Hematopoietic multipotent progenitor cell treated with erythropoietin and hydrocortisone succinate and interleukin-3 and kit ligand, for 8 days (in vitro differentiated cells): ENCODE results near the gene GRK5.

Experiments used
- DNase-seq: peaks from one replicate; pipeline ENCODE4 v3.0.0-alpha.2; 2015

The GRK5 gene

DNA sequence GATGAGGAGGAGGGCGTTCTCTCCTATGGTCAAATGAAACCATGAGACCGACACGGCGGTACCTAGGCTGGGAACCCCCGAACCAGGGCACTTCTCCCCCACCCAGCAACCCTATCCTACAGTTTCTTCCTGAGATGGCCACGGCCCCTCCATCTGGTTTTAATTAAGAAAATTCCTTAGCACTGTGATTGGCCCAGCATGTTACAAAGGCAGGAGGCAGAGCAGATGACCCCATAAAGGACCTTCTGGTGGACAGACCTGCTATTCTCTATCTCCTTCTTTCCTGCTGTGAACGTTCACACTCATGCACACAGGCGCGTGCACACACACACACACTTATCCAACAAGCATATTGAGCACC, 205.7 kb downstream of the GRK5 start:
- no peak for DNase-seq

DNA sequence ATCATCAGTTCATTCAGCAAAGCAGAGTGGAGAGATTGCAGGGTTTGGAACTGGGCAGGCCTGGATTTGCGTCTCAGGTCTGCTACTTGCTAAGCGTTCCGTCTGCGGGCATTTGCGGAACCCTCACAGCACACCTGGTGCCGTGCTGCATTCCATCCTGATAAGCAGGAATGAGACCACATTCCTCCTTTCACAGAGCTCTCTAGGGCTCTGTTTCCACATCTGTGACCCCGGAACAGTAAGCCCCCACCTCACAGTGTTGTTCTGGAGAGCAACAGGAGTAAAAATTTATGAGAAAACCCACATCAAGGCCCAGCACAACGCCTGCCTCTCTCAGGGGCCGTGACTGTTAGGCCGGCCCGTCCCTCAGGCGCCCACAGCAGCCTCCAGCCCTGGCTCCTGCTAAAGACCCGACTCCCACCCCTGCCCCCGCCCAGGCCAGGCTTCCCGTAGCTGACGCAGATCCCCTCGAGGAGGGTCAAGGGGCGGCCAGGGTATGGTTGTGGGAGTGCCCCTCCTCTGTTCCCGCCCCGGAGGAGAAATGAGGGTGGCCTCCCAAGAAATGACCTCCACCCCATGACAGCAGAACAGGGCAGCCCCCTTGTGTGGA, 206.2 kb downstream of the GRK5 start:
- no peak for DNase-seq

DNA sequence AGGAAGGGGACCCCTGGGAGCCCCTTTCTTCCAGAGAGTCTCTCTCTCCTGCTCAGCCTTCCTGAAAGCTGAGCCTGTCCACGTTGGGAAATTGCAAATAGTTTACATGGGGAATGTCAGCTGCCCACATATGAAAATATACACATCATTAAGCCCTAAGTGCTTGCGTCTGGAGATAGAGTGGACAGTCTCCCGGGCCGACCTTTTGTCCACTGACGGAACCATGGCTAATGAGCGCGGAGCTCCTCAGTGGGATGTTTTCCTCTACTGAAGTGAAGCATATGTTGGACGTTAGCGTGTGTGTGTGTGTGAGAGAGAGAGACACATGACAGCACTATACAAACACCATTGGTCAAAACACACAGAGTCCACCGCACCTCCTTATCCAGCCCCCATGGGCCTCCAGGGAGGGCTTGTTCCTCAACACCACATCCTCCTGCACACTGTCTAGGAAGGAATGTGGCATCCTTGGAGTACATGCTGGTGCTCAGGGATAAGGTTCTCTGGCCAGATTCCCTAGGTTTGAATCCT, 206.8 kb downstream of the GRK5 start:
- DNase-seq: no peak

DNA sequence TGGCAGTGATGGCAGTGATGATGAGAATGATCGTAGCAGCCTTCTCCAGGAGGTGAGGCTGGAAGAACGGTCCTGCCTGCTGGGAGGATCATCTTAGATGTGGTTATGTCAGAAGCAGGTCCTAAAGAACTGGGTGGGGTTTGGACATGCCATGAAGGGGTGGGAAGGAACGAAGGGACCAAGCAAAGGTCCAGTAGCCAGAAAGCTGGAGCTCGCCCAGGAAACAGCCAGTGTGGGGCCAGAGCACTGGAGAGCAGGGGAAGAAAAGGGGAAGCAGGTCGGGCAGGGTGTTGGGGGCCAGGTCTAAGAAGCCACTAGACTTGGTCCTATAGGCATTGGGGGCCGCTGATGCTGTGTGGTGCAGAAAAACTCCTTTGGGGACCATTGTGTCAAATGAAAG, 207.8 kb downstream of the GRK5 start:
- no peak for DNase-seq

DNA sequence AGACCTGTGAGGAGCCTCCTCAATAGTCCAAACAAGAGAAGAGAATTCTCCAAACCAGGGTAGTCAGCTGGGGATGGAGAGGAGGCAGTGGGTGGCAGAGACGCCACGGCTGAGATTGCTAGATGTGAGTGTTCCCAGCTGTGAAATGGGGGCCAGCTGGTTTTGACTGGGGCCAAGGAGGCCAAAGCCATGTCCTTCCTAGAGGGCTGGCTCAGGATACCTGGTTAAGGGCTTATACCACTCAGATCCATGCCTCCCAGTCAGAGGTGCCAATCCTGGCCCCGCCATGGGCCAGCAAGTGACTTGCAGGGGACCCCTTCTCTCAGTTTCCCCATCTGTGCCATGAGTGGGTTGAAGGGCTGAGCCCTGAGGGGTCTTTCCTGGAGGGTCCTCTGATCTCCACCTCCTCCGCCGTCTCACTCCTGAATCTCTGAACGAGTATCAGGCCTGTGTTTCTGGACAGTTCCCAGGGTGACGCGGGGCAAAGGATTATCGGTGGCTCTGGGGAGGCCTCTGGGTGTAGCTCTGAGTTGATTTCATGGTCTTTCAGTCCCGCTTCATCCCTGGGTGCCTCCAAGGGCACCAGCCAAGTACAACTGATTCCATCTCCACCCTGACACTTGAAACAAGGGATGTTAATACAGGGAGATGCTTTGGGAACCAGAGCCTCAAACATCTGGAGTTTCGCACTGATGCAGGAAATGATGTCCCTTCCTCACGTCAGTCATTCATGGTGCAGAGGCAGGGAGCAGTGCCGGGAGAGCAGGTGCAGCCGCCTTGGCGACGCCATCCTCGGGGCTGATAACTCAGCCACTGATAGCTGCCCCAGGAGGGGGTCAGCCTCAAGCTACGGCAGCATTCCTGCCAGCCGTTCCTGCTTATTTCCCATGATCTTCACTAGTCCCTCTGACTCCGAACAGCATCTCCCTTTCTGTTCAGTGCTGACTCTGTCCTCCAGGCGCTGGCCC, 208.4 kb downstream of the GRK5 start:
- no peak for DNase-seq

DNA sequence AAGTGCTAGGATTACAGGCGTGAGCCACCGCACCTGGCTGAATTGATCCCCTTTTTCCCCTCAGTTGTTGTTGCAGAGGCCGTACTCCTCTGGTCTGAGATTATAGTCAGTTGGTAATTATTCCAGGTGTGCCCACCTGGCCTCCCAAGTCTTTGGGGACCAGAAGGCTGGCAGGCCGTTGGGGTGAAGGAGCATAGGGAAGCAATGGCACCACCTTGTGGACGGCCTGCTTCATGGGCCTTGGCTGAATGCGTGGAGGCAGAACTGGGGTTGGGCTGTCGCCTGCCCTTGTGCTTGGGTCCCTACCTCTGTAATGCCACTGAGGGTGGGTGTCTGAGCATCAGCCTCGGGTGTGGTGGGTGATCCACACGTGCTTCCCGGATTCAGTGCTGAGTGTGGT, 209.5 kb downstream of the GRK5 start:
- peak; percentile 63 for DNase-seq

DNA sequence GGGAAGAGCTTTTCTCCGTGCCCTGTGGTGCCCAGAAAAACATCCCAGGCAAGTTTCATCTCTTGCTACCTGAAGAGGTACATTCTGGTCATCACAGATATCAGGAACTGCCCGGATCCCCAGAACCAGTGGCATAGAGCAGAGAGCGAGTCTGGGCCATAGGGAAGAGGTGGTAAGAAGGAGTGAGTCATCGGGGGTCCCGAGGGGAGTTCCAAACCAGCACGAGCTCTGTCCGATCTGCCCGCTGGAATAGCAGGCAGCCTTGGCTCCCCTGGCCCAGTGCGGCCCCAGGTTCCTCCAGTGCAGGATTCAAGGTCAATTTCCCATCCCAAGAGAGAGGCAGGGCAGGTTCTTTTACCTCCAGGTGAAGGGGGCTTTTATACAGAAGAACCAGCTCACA, 210.5 kb downstream of the GRK5 start:
- no peak for DNase-seq

DNA sequence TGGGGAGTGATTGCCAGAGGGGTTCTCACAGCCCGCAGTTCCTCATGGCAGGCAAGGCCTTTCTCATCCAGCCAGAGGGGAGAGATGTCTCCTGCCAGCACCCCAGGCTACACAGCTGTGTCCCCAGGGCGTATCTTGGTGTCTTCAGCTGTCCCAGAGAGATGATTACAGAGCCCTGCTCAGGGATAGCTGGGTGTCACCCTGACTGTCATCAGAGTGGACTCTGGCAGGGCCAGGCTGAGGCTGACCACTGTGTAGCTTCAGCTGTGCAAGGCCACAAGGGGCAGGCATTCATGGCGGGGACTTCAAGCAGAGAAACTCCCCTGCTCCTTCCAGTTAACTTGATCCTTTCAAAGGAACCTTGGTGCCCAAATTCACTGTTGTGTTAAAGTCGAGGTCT, 211.0 kb downstream of the GRK5 start:
- DNase-seq: no peak

DNA sequence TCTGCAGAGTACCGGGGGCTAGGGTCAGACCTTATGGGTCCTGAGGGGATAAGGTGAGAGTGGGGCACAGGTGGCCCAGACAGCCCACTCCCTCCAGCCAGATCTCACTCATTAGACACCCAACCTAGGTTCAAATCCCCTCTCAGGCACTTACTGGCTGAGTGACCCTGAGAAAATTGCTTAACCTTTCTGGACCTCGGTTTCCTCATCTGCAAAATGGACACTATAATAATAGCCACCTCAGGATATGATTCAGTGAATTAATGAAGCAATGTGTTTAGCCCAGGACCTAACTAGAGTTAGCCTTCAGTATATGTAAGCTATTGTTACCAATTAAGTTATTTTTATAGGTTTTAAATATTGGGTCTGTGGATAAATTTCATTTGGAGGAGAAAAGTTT, 212.6 kb downstream of the GRK5 start:
- no peak for DNase-seq

DNA sequence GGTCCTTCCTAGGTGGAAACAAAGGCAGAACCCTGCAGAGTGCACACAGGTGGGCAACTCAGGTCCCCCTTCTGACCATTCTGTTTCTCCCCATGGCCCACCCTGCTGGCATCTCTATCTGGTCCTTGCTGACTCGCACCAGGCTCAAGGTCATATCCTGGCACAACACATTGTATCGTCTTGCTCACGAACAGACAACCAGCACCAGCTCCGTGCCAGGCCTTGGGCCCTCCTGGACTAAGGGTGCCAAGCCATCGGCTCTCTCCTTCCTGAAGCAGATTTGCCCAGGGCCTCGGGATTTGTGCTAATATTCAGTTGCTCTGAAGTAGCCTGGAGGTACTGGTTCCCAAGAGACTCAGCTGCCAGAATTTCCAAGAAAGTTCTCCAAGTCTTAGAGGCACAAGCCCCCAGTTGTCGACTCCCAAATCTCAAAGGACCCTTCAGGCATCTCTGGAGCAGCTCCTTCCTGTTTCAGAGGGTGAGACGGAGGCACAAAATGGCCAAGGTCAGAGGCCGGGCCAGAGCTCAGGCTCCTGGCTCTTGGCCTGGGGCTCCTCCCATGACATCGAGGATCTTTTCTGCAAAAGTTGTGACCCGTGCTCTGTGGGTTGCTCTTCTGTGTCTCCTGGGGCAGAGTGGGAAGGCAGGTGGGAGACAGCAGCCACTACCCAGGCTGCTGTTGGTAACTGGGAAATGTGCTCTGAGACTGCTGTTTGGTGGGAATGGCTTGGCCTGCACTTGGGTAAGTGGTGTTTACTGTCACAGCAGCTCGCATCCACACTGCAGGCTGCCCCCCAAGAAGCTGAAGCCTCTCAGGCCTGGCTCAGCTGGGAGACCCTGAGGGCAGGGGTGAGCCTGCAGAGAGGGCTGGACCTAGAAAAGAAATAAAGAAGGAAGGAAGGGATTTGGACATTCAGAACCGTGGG, 213.8 kb downstream of the GRK5 start:
- DNase-seq: no peak

DNA sequence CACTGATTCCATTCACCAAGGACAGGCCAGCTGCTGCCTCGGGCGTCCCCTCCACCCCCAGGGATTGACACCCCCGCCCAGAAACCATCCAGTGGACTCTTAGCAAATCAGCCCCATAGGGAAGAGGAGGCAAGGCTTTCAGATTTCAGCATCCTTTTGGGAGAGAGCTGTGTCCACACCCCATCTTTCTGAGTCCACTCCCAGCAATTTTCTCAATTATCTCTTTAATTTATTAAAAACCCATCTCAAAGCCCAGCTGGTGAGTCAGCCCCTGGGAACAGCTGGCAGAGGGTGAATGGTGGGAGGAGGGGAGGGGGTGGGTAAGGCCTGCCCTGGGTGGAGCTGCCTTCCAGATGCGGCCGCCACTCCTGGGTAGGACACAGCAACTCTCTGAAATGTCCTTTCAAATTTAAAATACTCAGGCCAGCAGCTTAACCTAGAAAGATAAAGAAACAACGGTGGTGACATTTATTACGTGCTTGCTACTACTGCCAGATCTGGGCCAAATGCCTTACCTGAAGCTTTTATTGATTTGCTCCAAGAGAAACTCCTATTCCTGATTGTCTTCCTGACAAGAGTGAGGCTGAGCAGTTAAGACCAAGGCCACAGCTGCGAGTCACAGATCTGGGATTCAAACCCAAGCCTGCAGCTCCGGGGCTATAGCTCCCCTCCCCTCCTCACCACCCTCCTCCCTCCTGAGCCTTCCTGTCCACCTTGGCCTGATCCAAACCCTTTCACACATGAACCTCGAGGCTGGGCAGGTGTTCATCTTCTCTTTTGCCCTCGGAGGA, 214.7 kb downstream of the GRK5 start:
- DNase-seq: no peak

DNA sequence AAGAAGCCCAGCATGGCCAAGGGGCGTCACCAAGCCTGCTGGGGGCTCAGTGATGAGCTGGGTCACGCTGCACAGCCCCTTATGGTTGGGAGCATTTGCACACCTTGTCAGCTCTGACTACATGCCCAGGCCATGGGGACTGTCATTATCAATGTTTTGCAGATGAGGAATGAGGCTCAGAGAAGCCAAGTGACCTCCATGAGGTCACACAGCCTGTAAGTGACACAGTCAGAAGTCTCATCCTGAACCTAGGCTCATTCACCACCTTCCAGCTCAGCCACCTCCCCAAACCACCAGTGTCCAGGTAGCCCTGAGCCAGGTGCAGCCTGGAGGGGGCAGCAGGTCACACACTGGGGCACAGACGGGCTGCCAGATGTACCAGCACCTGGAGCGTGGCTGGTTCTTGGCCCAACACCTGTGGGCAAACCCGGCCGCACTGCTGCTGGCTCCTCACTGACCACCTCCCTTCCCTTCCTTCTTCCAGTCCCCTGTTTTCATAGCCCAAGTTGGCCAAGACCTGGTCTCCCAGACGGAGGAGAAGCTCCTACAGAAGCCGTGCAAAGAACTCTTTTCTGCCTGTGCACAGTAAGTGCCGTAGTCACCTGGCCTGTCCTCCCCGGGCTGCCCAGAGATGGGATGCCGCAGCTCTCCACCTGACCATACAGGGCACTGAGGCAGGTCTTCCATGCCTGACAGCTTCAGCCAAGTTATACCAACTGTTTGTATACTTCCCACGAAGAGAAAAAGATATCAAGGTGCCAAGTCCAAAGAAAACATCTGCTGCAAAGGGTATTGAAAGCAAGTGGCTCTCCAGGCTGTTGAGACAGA, 215.5 kb downstream of the GRK5 start:
- DNase-seq: no peak

DNA sequence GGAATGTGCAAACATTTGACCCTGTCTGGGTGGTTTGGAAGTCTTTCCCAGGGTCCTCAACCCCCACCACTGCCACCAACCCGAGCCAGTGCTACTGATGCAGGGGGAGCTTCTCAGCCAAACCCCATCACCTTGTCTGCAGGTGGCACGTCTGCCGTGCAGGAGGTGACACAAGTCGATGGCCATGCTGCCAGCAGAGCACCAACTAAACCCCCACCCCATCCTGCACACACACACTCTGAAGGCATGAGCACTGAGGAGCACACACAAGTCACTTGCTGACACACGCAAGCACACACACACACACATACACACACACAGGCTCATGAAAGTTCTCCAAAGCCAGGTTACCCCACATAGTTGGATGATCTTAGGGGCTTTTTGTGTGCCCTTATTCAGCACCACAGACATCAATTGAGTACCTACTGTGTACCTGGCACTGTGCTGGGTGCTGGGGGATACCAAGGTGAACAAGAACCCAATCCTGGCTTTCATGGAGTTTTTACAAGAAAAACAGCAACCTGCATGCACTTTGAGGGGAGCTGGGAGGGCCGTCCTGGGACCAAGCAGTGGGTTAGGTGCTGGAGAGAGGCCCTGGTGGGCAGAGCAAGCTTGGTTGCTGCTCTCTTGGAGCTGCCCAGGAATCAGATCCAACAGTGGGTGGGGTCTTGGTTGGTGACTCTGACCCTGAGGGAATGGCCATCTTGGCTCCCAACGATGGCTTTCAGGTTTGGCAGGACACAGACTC, 216.3 kb downstream of the GRK5 start:
- DNase-seq: no peak

DNA sequence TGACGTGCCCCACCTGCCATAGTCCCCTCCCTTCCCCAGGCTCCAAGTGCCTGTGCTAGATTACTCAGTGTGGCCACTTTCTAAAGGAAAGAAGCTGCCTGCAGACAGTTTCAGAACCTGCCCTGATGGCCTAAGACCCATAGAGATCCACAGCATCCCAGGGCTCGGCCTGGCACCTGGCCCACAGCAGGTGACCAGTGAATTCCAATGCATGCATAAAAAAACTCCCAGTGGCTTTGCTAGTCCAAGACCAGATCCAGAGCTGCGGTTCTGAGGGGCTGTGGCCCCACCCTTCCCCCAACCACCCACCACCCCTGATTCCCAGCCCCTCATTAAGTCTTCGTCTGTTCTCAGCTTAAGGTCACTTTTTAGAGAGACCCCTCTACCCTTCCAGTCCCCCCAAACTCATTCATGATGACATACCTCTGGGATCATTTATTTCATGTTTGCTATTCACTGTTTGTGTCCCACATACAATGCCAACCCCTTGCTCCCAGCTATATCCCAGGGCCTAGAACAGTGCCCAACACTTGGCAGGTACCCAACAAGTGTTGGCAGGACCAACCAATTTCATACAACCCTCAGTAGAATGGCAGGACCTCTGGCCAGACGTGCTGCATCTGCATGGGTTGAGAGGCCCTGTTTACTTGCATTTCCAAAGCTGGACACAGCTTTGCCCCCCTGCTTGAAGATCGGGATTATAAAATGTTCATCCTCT, 217.0 kb downstream of the GRK5 start:
- DNase-seq: no peak

DNA sequence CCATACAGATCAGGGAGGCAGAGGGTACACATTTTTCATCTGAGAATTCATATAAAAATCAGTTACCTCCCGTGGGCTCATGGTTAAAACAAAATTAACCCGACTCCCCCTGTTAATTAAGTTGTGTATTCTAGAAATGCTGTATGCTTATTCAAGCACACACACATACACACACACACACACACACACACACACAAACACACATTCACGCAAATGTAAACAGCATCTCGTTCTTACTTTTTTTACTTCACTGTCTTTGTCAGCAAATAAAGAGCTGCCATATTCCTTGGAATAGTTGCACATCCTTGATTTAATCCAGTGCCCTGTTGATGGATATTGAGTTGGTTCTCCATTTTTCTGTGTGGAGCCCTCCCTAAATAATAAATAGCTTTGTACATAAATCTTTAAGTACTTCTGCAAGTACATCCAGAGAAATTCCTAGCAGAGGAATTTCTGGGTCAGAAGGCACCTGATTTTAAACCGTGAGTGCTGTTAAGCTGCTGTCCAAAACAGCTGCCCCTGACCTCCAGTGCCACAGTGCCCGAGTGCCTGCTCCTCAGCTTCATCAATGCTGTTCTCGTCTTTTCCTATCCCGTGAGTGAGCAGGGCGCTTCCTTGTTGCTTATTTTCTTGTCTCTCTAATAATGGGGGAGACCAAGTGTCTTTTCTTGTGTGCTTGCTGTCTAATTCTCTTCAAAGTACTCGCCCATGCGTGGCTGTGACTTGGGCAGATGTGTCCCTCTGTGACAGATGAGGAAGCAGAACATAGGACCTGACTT, 217.9 kb downstream of the GRK5 start:
- DNase-seq: no peak

DNA sequence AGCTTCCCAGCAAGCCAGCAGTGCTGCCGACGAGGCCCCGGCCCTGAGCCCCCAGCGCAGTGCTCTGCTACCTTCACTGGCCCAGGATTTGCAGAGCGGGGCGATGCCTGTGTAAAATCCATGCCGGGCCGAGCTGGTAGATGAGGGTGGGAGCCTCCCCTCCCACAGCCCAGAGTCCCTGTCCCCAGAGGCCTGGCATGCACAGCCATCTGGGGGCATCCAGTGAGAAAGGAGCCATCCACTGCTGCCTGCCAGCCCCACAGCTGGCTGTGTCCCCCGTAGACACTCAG, 218.5 kb downstream of the GRK5 start:
- no peak for DNase-seq

DNA sequence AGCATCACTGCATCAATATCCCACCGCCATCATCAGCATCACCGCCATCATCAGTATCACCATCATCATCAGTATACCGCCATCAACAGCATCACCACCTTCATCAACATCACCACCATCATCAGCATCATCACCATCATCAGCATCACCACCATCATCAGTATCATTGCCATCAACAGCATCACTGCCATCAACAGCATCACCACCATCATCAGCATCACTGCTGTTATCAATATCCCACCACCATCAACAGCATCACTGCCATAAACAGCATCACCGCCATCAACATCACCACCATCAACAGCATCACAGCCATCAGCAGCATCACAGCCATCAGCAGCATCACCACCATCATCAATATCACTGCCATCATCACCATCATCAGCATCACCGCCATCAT, 219.3 kb downstream of the GRK5 start:
- no peak for DNase-seq

DNA sequence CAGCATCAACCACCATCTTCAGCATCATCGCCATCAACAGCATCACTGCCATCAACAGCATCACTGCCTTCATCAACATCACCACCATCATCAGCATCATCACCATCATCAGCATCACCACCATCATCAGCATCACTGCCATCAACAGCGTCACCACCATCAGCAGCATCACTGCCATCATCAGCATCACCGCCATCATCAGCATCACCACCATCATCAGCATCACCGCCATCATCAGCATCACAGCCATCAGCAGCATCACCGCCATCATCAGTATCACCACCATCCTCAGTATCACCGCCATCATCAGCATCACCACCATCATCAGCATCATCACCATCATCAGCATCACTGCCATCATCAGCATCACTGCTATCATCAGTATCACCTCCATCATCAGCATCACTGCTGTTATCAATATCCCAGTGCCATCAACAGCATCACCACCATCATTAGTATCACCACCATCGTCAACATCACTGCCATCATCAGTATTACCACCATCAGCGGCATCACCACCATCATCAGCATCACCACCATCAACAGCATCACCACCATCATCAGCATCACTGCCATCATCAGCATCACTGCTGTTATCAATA, 220.0 kb downstream of the GRK5 start:
- no peak for DNase-seq

DNA sequence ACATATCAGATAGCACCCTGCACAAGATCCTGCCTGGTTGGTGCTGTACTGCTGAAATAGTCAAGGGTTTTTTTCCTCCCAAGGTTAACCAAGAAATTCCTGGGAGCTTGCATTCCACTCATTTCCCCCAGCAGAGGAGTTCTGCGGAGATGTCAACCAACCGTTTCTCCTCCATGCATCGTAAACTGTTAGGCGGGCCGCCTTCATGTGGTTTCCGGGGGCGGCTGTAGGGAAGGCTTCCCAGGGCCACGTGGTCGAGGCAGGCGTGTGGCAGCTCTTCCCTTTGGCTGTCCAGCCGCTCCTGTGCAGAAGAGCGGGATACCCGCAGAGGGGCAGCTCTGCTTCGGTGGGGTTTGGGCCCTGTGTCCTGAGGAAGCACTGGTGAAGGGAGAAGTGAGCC, 221.4 kb downstream of the GRK5 start:
- no peak for DNase-seq
